Adrenal gland (tissue), 5 donors: ENCODE results near the gene RPL28.

ENCODE experiments used
- CTCF ChIP-seq, 6 experiments: fragments of 450-650 bp in 4 of 6; fragments of 200-600 bp in 2 of 6; sonication (generic) in 1 of 6; IDR thresholded peaks; 1 replicate in 5 of 6; 2 replicates in 1 of 6; pipeline versions ENCODE4 v1.5.1 to v1.8.0; 2016 to 2021; ENCODE audit warnings: antibody characterized with exemption in 6 of 6, mild to moderate bottlenecking in 2 of 6, moderate library complexity in 1 of 6
- POLR2A ChIP-seq, 2 donors: fragments of 450-650 bp; IDR thresholded peaks; one replicate each; pipeline ENCODE4 v1.6.1; 2017; ENCODE audit warnings: antibody characterized with exemption in 2 of 2, mild to moderate bottlenecking in 2 of 2, moderate library complexity in 1 of 2
- donor health status: DM: no; HTN: no; CAD: no.

- TF ChIP-seq POLR2A (IDR thresholded peaks at IDR 0.05) (no peak), CTCF (IDR thresholded peaks at IDR 0.05) (no peak)
Observed at GRCh38 chr19:55365245-55365644, 20.5 kb upstream of the RPL28 start.
